Activated gamma-delta T cell treated with Interleukin-2 at 50 U/mL for 16 hours (primary cell): ENCODE results near the gene DMRTC2.

Experiments
- DNase-seq: peaks from one replicate; pipeline ENCODE4 v3.0.0-alpha.2; 2020

Gene DMRTC2

GRCh38 chr19:41845001-41845050, at the start of gene DMRTC2:
Gene DMRTC2 (plus strand): TSS chr19:41845042. CDS start chr19:41847429, 2,387 bp downstream.
- DNase-seq = no peak

DNA sequence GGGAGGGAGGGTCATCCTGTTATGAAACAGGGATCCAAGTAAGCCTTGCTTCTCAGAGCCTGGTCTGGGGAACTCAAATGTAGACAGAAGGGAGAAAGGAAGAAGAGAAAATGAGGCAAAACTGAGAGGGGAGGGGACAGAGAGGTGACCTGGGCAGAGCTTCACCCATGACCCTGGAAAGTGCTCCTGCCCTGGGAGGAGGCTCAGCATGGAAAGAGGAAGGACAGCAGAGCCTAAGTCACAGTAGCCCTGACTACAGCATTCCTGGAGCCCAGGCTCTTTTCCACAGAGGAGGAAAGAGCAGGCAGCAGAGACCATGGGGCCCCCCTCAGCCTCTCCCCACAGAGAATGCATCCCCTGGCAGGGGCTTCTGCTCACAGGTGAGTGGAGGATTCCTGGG, 48.5 kb upstream of the DMRTC2 start, which contains the start of gene CEACAM3:
TSS of gene CEACAM3 (plus strand) at position 226 of the 400 bp plus-strand sequence. CDS start at position 317, 91 bp downstream.
- no peak for DNase-seq

- no peak for DNase-seq
Observed at GRCh38 chr19:41796901-41797300, 47.9 kb upstream of the DMRTC2 start.

DNA sequence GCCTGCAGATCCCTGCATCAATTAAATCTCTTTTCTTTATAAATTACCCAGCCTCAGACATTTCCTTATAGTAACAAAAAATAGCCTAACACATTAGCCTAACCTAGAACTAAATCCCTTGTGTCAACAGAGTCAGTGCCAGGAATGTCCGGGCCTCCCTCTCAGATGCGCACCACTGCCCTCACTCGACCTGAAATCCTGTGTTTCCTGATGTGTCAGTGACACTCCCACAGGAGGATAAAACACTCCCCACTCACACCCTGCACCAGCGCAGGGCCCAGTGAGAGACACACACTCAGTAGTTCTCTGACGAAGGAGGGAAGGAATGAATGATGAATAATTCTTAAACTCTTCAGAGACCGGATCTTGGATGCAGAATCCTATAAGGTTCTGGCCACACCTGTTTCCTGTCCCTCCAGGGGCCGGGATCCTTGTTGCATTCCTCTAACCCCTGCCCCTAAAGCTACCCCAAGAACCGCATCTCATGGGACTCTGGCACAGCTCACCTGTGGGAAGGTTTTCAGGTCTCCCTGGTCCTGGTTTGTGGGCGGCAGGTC, 45.3 kb upstream of the DMRTC2 start:
- no peak for DNase-seq

DNA sequence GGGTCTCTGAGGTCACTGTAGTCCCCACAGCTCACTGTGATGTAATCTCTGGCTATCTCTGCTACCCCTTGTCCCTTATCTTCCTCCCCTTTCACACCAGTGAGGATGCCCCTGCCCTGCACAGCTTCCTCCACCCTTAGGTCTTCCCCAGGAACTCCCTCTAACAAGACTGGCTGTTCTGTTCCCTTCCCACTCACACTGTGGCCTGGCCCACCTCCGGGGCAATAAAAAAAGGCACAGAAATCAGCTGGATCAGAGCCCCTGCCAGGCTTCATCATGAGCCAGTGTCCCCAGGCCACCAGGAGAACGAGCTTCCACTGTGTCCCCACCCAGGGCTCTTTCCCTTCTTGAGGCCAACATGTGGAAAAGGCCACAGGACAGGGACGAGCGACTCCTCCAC, 43.8 kb upstream of the DMRTC2 start:
- DNase-seq = no peak

DNA sequence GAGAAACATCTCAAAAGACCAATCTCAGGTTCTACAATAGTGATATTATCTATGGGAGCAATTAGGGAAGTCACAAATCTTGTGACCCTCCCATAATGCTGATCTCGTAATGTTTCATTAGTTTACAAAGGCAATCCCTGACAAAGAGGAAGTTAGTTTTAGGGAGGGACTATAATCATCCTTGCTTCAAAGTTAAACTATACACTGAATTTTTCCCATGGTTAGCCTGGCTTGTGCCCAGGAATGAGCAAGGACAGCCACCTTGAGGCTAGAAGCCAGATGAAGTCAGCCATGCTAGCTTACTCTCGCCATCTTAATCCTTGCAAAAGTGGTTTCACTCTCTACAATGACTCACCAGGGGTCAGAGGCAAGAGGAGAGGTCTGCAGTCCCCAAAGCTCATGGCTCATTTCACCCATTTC, 43.0 kb upstream of the DMRTC2 start:
- no peak for DNase-seq

GRCh38 chr19:41802770-41803169, 42.1 kb upstream of the DMRTC2 start:
- no peak for DNase-seq

DNA sequence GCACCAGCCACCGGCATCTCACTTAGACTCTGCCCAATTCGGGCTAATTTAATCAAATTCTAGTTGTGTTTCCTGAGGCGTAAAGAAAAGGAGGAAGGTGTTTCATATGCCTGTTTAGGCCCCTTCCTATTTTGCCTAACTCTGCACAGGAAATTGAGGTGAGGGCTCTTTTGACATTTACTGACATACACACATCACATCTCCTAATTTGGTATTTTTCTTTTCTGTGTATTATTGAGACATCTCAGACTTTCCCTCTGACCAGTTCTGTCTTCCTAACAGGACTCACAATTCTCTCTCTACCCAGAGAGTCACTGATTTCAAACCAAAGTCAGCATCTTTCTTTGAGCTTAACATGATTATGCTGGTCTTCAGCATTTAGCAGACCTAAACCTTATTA, 40.5 kb upstream of the DMRTC2 start:
- DNase-seq = no peak

DNA sequence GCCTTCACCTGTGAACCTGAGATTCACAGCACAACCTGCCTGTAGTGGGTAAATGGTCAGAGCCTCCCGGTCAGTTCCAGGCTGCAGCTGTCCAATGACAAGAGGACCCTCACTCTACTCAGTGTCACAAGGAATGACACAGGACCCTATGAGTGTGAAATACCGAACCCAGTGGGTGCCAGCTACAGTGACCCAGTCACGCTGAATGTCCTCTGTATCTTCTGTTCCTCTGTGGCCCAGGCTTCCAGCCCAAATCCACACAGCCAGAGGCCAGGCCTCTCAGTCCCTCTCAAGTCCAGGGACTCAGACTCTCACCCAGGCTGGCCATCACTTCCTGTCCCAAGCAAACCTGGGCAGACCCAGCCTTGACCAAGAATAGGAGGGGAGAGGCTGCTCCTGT, 37.7 kb upstream of the DMRTC2 start:
- no peak for DNase-seq

DNA sequence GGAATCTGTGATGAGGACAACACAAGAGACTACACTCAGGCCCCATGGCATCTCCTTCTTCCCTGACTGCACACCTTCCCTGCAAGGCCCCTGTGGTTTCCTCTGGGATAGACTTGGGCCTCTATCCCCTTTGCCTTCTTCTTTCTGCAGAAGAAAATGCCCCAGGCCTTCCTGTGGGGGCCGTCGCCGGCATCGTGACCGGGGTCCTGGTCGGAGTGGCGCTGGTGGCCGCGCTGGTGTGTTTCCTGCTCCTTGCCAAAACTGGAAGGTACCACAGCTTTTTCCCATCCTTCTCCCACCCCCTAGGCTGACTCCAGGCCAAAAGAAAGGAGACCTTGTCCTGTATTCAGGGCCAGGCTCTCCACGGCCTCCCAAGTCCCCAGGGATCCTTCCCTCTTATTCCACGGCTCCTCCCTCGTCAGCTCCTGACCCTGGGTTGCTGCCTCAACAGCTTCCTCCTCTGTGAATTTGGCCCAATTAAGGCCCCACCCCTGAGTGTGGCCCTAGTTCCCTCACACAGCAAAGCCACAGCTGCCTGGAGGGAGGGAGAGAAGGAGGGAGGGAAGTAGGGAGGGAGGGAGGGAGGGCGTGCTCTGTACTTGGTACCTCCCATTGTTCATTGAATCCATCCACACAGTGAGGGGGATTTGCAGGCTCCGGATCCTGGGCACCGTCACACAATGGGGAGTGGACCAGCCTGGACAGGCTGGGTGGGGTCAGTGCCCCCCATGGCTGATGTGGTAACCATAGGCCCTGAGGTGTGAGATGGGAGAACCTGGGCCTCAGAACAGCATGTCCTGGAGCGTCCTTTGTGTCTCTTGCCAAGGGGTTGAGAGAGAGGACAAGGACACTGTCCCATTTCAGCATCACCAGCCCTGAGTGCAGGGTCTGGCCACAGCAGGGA, 35.9 kb upstream of the DMRTC2 start:
- DNase-seq = no peak

DNA sequence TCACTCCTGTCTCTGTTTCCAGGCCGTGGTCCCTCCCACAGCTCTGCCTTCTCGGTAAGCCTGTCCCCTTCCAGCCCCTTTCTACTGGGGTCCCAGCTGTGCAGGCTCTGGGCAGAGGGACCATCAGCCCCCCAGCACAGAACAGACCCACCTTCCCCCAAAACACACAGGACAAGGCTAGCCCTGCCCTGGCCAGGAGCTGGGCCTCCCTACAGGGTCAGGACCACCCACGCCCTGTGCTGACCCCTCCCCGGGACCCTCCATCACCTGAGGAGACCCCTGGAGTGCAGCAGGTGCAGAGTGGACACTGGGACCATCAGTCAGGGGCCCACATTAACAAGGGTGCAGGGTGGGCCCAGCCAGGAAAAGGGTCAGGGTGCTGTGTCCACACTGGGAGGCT, 34.5 kb upstream of the DMRTC2 start:
- DNase-seq = no peak

- DNase-seq = no peak
Observed at GRCh38 chr19:41811036-41811435, 33.8 kb upstream of the DMRTC2 start.

- DNase-seq = no peak
Observed at GRCh38 chr19:41811981-41812380, 32.9 kb upstream of the DMRTC2 start.

- no peak for DNase-seq
Observed at GRCh38 chr19:41813911-41814310, 30.9 kb upstream of the DMRTC2 start.

- DNase-seq = no peak
Observed at GRCh38 chr19:41815301-41815700, 29.5 kb upstream of the DMRTC2 start.

- DNase-seq = no peak
Observed at GRCh38 chr19:41816761-41817160, 28.1 kb upstream of the DMRTC2 start.

GRCh38 chr19:41821003-41821735, 23.7 kb upstream of the DMRTC2 start:
- peak; percentile 22 for DNase-seq

DNA sequence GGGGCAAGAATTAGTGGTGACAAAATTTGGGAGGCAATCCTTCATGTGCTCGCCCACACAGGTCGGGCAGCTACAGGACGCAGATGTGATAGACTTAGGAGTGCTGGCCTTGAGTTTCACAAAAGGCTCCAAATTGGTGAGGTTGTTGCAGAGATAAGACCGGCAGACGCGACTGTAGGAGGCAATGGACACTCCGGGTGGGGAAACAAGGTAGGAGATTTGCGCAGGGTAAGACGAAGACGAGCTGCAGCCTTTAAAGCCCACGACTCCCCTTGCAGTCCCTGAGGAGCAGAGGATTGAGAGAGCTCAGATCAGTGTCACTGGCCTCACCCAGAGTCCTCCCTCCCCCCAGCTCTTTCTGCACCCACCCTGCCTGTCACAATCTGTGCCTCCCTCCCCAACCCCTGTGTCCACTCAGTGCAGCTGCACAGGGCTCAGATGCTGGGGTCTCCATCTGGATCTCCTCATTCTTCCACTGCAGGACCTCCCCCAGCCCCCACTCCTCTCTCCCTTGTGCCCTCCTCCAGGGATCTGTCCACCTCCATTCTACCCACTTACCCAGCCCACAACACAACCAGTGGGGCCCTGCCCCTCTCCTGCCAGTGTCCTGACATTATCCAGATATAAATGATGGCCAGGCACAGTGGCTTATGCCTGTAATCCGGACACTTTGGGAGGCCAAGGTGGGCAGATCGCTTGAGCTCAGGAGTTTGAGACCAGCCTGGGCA, 6.7 kb upstream of the DMRTC2 start:
- DNase-seq = no peak

- no peak for DNase-seq
Observed at GRCh38 chr19:41839211-41839610, 5.6 kb upstream of the DMRTC2 start.

- DNase-seq = no peak
Observed at GRCh38 chr19:41843371-41843770, 1.5 kb upstream of the DMRTC2 start.

GRCh38 chr19:41844601-41845000, 241 bp upstream of the DMRTC2 start, which contains the start of gene LYPD4:
Gene LYPD4 (minus strand): TSS chr19:41844683. CDS start chr19:41839285, 5,398 bp downstream.
- no peak for DNase-seq

- DNase-seq = no peak
Observed at GRCh38 chr19:41845051-41845590, 279 bp downstream of the DMRTC2 start.
